Measurements from ENCODE around the gene NAA60.
"Not testable (repeated sequence)": the region's sequence is repeated elsewhere in the genome, so short reads cannot be mapped to it uniquely, and the experiment has no call there.

The NAA60 gene

GRCh38 chr16:3472878-3473595, 29.6 kb downstream of the NAA60 start:
- H3K9ac ChIP-seq (ENCODE audit: low read length in 5 of 5), result no peak overlapping the region
- H3K4me3 ChIP-seq (ENCODE audit: low read depth in 1 of 5, low read length in 5 of 5), result no peak overlapping the region
- H3K9me3 ChIP-seq (ENCODE audit: control insufficient read depth in 5 of 5, low read length in 5 of 5), result no peaks in the 10 kb centered on the region
- no peaks in the 10 kb centered on the region for H3K27me3 ChIP-seq (ENCODE audit: control insufficient read depth in 5 of 5, insufficient read depth in 4 of 5, low read length in 5 of 5)
- H3K36me3 ChIP-seq (ENCODE audit: control insufficient read depth in 5 of 5, insufficient read depth in 5 of 5, low read length in 5 of 5), result peaks cover 0 to 26% (median 9%) of the 10 kb centered on the region in 5 donors
- H3K4me1 ChIP-seq (ENCODE audit: control insufficient read depth in 5 of 5, insufficient read depth in 5 of 5, low read length in 5 of 5), result peaks cover 0 to 16% (median 4%) of the 10 kb centered on the region in 5 donors
- no peak overlapping the region for H3K27ac ChIP-seq (ENCODE audit: low read depth, low read length)

GRCh38 chr16:3473596-3473943, 30.1 kb downstream of the NAA60 start:
- H3K27ac ChIP-seq (ENCODE audit: low read depth, low read length); H3K9ac ChIP-seq (ENCODE audit: low read length in 5 of 5); H3K9me3 ChIP-seq (ENCODE audit: control insufficient read depth in 5 of 5, low read length in 5 of 5); H3K27me3 ChIP-seq (ENCODE audit: control insufficient read depth in 5 of 5, insufficient read depth in 4 of 5, low read length in 5 of 5); H3K4me3 ChIP-seq (ENCODE audit: low read depth in 1 of 5, low read length in 5 of 5): not testable (repeated sequence)
- Histone ChIP-seq H3K4me1 (ENCODE audit: control insufficient read depth in 5 of 5, insufficient read depth in 5 of 5, low read length in 5 of 5) (peaks cover 0 to 11% (median under 1%) of the 10 kb centered on the region in 5 donors), H3K36me3 (ENCODE audit: control insufficient read depth in 5 of 5, insufficient read depth in 5 of 5, low read length in 5 of 5) (peaks cover 0 to 32% (median 14%) of the 10 kb centered on the region in 5 donors)

DNA sequence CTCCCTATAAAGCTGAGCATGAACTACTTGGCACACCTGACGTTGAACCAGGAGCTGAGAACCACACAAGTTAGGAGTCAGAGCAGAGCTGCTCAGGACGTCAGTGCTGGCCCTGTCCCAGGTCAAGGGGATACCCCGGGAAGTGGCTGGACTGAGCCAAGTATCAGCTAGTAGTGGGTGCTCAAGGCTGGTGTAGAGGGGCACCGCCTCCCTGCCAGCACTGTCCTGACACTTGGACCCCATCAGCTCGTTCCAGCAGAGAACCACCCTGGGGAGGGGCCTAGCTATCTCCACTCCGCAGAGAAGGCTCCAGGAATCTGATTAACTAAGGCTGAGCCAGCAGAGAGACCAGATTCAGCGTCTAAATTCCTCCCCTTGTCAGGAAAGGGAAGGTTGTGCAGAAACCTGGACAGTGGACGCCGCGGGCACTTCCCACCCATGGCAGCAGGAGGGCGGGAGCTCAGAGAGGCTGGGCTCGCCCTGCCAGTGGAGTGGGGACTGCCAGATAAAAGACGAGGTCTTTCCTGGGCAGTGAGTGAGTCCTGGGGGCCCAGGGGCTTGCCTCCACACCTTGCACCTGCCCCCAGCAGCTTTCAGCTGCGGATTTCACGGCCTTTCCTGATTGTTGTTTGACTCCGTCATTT, 30.8 kb downstream of the NAA60 start:
- Histone ChIP-seq H3K4me1 (ENCODE audit: control insufficient read depth in 5 of 5, insufficient read depth in 5 of 5, low read length in 5 of 5) (peaks cover 0 to 6% (median 0%) of the 10 kb centered on the region in 5 donors), H3K27me3 (ENCODE audit: control insufficient read depth in 5 of 5, insufficient read depth in 4 of 5, low read length in 5 of 5) (no peaks in the 10 kb centered on the region), H3K36me3 (ENCODE audit: control insufficient read depth in 5 of 5, insufficient read depth in 5 of 5, low read length in 5 of 5) (peaks cover 0 to 36% (median 18%) of the 10 kb centered on the region in 5 donors), H3K4me3 (ENCODE audit: low read depth in 1 of 5, low read length in 5 of 5) (no peak overlapping the region), H3K9me3 (ENCODE audit: control insufficient read depth in 5 of 5, low read length in 5 of 5) (no peaks in the 10 kb centered on the region), H3K27ac (ENCODE audit: low read depth, low read length) (no peak overlapping the region), H3K9ac (ENCODE audit: low read length in 5 of 5) (no peak overlapping the region)

DNA sequence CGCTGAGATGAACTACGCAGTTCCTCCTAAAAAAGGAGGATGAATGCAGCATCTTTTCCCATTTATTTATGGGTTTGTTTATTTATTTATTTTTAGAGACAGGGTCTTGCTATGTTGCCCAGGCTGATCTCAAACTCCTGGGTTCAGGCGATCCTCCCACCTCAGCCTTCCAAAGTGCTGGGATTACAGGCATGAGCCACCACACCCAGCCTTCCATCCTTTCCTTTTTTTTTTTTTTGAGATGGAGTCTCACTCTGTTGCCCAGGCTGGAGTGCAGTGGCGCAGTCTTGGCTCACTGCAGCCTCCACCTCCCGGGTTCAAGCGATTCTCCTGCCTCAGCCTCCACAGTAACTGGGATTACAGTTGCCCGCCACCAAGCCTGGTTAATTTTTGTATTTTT, 31.4 kb downstream of the NAA60 start:
- peaks cover 0 to 40% (median 20%) of the 10 kb centered on the region in 5 donors for H3K36me3 ChIP-seq (ENCODE audit: control insufficient read depth in 5 of 5, insufficient read depth in 5 of 5, low read length in 5 of 5)
- H3K27ac ChIP-seq (ENCODE audit: low read depth, low read length); H3K9me3 ChIP-seq (ENCODE audit: control insufficient read depth in 5 of 5, low read length in 5 of 5); H3K4me3 ChIP-seq (ENCODE audit: low read depth in 1 of 5, low read length in 5 of 5); H3K9ac ChIP-seq (ENCODE audit: low read length in 5 of 5); H3K27me3 ChIP-seq (ENCODE audit: control insufficient read depth in 5 of 5, insufficient read depth in 4 of 5, low read length in 5 of 5); H3K4me1 ChIP-seq (ENCODE audit: control insufficient read depth in 5 of 5, insufficient read depth in 5 of 5, low read length in 5 of 5): not testable (repeated sequence)

DNA sequence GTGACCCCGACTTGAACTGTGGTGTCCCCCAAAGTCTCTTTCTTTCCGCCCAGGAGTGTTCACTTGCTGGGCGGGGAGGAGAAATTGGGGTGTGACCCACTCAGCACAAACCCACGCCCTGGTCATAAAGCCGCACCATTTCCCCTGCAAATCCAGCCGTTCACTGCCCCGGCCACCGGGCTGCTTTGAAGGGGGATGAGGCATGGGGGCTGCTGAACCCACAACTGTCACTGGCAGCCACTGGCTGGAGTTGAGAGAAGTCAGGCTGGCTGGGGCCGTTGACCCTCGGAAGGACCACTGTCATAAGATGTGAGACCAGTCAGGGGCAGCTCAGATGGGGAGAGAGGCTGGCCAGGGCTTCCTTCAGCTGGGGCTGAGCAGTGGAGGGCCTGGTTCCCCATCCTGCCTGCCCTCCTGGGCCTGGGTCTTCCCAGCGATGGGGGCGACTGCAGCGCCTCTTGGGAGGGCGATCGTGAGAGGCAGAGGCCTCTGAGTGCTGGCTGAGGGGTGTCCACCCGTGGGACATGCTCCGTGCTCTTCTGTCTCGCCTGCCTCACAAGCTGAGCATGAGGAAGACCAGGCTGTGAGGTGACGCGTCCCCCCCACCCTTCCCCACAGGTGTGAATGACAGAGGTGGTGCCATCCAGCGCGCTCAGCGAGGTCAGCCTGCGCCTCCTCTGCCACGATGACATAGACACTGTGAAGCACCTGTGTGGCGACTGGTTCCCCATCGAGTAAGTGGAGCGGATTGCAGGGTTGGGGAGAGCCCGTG, 32.3 kb downstream of the NAA60 start:
- Histone ChIP-seq H3K9me3 (ENCODE audit: control insufficient read depth in 5 of 5, low read length in 5 of 5) (no peaks in the 10 kb centered on the region), H3K36me3 (ENCODE audit: control insufficient read depth in 5 of 5, insufficient read depth in 5 of 5, low read length in 5 of 5) (peaks cover 0 to 41% (median 22%) of the 10 kb centered on the region in 5 donors), H3K9ac (ENCODE audit: low read length in 5 of 5) (no peak overlapping the region), H3K4me3 (ENCODE audit: low read depth in 1 of 5, low read length in 5 of 5) (no peak overlapping the region), H3K4me1 (ENCODE audit: control insufficient read depth in 5 of 5, insufficient read depth in 5 of 5, low read length in 5 of 5) (no peaks in the 10 kb centered on the region), H3K27me3 (ENCODE audit: control insufficient read depth in 5 of 5, insufficient read depth in 4 of 5, low read length in 5 of 5) (no peaks in the 10 kb centered on the region), H3K27ac (ENCODE audit: low read depth, low read length) (no peak overlapping the region)

DNA sequence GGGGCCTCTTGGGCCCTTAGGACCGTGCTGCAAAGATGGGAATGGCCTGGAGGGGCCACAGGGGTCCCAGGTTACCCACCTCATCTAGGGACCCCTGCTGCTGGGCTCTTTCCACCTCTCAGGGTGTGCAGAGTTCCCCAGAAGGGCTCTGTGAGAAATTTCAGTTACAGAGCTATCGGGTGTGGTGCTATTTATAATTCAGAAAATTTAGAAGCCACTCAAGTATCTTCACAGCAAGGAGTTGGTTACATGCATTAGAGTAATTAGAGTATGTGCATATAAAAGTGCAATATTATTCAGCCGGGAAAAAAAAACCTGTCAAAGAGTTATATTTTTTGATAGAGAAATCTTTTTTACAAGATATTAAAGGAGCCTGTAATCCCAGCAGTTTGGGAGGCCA, 32.9 kb downstream of the NAA60 start:
- Histone ChIP-seq H3K9me3 (ENCODE audit: control insufficient read depth in 5 of 5, low read length in 5 of 5) (no peaks in the 10 kb centered on the region), H3K4me1 (ENCODE audit: control insufficient read depth in 5 of 5, insufficient read depth in 5 of 5, low read length in 5 of 5) (no peaks in the 10 kb centered on the region), H3K9ac (ENCODE audit: low read length in 5 of 5) (no peak overlapping the region), H3K27me3 (ENCODE audit: control insufficient read depth in 5 of 5, insufficient read depth in 4 of 5, low read length in 5 of 5) (no peaks in the 10 kb centered on the region), H3K36me3 (ENCODE audit: control insufficient read depth in 5 of 5, insufficient read depth in 5 of 5, low read length in 5 of 5) (peaks cover 0 to 47% (median 28%) of the 10 kb centered on the region in 5 donors), H3K27ac (ENCODE audit: low read depth, low read length) (no peak overlapping the region), H3K4me3 (ENCODE audit: low read depth in 1 of 5, low read length in 5 of 5) (no peak overlapping the region)

- no peaks in the 10 kb centered on the region for H3K9me3 ChIP-seq (ENCODE audit: control insufficient read depth in 5 of 5, low read length in 5 of 5)
- H3K4me3 ChIP-seq (ENCODE audit: low read depth in 1 of 5, low read length in 5 of 5), result no peak overlapping the region
- H3K9ac ChIP-seq (ENCODE audit: low read length in 5 of 5), result no peak overlapping the region
- no peaks in the 10 kb centered on the region for H3K4me1 ChIP-seq (ENCODE audit: control insufficient read depth in 5 of 5, insufficient read depth in 5 of 5, low read length in 5 of 5)
- no peak overlapping the region for H3K27ac ChIP-seq (ENCODE audit: low read depth, low read length)
- H3K36me3 ChIP-seq (ENCODE audit: control insufficient read depth in 5 of 5, insufficient read depth in 5 of 5, low read length in 5 of 5), result peaks cover 0 to 56% (median 47%) of the 10 kb centered on the region in 5 donors
- no peaks in the 10 kb centered on the region for H3K27me3 ChIP-seq (ENCODE audit: control insufficient read depth in 5 of 5, insufficient read depth in 4 of 5, low read length in 5 of 5)
These were observed 34.9 kb downstream of the NAA60 start for GRCh38 chr16:3478242-3478925.

GRCh38 chr16:3479654-3480216, 36.3 kb downstream of the NAA60 start:
- H3K4me3 ChIP-seq (ENCODE audit: low read depth in 1 of 5, low read length in 5 of 5), result no peak overlapping the region
- no peak overlapping the region for H3K27ac ChIP-seq (ENCODE audit: low read depth, low read length)
- H3K36me3 ChIP-seq (ENCODE audit: control insufficient read depth in 5 of 5, insufficient read depth in 5 of 5, low read length in 5 of 5), result peaks cover 0 to 69% (median 60%) of the 10 kb centered on the region in 5 donors
- no peak overlapping the region for H3K9ac ChIP-seq (ENCODE audit: low read length in 5 of 5)
- no peaks in the 10 kb centered on the region for H3K9me3 ChIP-seq (ENCODE audit: control insufficient read depth in 5 of 5, low read length in 5 of 5)
- H3K27me3 ChIP-seq (ENCODE audit: control insufficient read depth in 5 of 5, insufficient read depth in 4 of 5, low read length in 5 of 5), result no peaks in the 10 kb centered on the region
- H3K4me1 ChIP-seq (ENCODE audit: control insufficient read depth in 5 of 5, insufficient read depth in 5 of 5, low read length in 5 of 5), result no peaks in the 10 kb centered on the region

DNA sequence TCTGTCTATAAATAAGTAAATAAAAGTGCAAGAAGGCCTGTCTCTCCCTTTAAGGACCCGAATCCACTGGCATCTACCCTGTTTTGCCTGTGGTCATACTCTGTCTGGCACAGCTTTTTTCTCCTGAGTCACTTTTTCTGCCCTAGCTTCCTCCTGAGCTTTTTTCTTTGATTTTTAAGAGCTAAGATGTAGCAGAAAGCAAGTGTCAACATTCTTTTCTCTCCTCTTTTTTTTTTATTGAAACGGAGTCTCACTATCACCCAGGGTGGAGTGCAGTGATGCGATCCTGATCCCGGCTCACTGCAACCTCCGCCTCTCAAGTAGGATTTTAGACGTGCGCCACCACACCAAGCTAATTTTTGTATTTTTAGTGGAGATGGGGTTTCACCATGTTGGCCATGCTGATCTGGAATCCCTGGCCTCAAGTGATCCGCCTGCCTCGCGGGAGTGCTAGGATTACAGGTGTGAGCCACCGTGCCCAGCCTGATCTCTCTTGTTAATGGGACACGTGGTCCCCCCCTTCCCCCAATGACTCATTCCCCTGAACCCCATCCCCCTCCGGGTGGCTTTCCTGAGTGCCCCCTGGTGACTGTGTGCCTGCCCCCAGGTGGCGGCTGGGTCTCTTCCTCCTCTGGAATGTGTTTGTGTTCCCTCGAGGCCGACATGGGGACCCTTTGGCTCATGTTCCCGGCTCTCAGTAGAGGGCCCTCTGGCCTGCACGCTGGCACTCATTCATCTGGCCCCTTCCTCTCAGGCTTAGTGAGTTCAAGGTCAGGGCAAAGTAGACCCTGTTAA, 37.6 kb downstream of the NAA60 start:
- Histone ChIP-seq H3K27me3 (ENCODE audit: control insufficient read depth in 5 of 5, insufficient read depth in 4 of 5, low read length in 5 of 5) (no peaks in the 10 kb centered on the region), H3K27ac (ENCODE audit: low read depth, low read length) (no peak overlapping the region), H3K4me3 (ENCODE audit: low read depth in 1 of 5, low read length in 5 of 5) (no peak overlapping the region), H3K9ac (ENCODE audit: low read length in 5 of 5) (no peak overlapping the region), H3K9me3 (ENCODE audit: control insufficient read depth in 5 of 5, low read length in 5 of 5) (no peaks in the 10 kb centered on the region), H3K36me3 (ENCODE audit: control insufficient read depth in 5 of 5, insufficient read depth in 5 of 5, low read length in 5 of 5) (peaks cover 0 to 78% (median 73%) of the 10 kb centered on the region in 5 donors), H3K4me1 (ENCODE audit: control insufficient read depth in 5 of 5, insufficient read depth in 5 of 5, low read length in 5 of 5) (no peaks in the 10 kb centered on the region)

Data from subcutaneous abdominal adipose tissue (tissue), 5 donors.